Keratinocyte (primary cell): ENCODE measurements around the gene SLC25A34.

Source experiments
- EZH2 ChIP-seq: IDR thresholded peaks from one replicate; pipeline ENCODE4 v1.6.1; 2012; ENCODE audit warnings: inconsistent platforms, mild to moderate bottlenecking, low read length, moderate library complexity
- TF ChIP-seq, protein P1 (sequence below), 3 experiments: IDR thresholded peaks in 1 of 3; conservative IDR thresholded peaks in 1 of 3; optimal IDR thresholded peaks in 1 of 3; 2 replicates in 2 of 3; 3 replicates in 1 of 3; pipeline versions ENCODE3 to v1.5.1; 2011; ENCODE audit warnings: low read length in 3 of 3, mild to moderate bottlenecking in 3 of 3, moderate library complexity in 2 of 3, control low read depth in 1 of 3, inconsistent platforms in 1 of 3; ENCODE audit not compliant: insufficient read depth in 2 of 3; ENCODE audit errors: extremely low read depth in 1 of 3

DNA sequence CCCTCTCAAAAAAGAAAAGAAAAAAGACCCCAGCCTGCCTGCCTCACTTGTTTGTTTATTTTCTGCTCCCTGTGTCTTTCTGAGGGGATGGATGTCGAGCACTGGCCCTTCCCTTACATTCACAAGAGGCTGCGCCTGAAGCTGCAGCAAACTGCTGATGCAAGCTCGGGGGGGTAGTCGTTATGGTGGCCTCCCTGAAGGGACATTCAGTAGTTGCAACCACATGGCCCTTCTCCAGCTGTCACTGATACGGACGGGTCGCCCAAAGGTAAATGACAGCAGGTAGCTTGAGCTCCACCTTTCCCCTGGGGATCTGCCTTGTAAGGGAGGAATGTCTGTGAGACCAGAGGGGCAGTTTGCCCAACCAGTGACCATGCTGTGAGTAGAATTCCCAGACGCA is 34.3 kb upstream of the SLC25A34 start:
- TF ChIP-seq, protein P1, sequence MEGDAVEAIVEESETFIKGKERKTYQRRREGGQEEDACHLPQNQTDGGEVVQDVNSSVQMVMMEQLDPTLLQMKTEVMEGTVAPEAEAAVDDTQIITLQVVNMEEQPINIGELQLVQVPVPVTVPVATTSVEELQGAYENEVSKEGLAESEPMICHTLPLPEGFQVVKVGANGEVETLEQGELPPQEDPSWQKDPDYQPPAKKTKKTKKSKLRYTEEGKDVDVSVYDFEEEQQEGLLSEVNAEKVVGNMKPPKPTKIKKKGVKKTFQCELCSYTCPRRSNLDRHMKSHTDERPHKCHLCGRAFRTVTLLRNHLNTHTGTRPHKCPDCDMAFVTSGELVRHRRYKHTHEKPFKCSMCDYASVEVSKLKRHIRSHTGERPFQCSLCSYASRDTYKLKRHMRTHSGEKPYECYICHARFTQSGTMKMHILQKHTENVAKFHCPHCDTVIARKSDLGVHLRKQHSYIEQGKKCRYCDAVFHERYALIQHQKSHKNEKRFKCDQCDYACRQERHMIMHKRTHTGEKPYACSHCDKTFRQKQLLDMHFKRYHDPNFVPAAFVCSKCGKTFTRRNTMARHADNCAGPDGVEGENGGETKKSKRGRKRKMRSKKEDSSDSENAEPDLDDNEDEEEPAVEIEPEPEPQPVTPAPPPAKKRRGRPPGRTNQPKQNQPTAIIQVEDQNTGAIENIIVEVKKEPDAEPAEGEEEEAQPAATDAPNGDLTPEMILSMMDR (optimal IDR thresholded peaks at IDR 0.05 in 1 of 3, IDR thresholded peaks at IDR 0.05 in 1 of 3, conservative IDR thresholded peaks at IDR 0.05 in 1 of 3; ENCODE audit: extremely low read depth in 1 of 3, insufficient read depth in 2 of 3, low read length in 3 of 3): no peak
- TF ChIP-seq EZH2: no peak
